HG03571 (cell line): ENCODE results near the gene RNASEH2C.
"Not testable (repeated sequence)": the region's sequence is repeated elsewhere in the genome, so short reads cannot be mapped to it uniquely, and the experiment has no call there.

ENCODE experiments used
- ATAC-seq: cut with Tn5 transposase; IDR thresholded peaks from one replicate; pipeline ENCODE4 v1.9.1; 2021; ENCODE audit not compliant: unreplicated experiment

RNASEH2C gene

DNA sequence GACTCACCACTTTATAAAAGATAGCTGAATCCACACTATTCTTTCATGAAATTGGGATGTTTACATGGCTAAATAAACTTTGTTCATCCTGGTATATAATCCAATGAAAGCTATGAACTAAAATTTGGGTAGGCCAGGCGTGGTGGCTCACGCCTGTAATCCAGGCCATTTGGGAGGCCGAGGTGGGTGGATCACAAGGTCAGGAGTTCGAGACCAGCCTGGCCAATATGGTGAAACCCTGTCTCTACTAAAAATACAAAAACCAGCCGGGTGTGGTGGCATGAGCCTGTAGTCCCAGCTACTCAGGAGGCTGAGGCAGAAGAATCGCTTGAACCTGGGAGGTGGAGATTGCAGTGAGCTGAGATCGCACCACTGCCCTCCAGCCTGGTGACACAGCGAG is 28.8 kb downstream of the RNASEH2C start:
- not testable (repeated sequence) for ATAC-seq

DNA sequence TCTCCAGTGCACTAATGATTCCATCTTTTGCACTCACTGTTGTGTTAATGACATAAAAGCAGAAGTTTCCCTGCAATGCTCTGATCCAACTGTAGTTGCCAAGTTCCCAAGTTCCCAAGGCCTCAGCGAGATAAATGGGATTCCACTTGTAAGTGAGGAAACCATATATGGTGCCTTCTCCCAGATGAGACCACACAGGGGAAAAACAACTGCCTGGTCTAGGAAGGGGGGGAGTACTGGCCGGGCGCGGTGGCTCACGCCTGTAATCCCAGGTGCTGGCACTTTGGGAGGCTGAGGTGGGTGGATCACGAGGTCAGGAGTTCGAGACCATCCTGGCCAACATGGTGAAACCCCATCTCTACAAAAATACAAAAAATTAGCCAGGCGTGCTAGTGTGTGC is 34.6 kb downstream of the RNASEH2C start:
- no peak for ATAC-seq

DNA sequence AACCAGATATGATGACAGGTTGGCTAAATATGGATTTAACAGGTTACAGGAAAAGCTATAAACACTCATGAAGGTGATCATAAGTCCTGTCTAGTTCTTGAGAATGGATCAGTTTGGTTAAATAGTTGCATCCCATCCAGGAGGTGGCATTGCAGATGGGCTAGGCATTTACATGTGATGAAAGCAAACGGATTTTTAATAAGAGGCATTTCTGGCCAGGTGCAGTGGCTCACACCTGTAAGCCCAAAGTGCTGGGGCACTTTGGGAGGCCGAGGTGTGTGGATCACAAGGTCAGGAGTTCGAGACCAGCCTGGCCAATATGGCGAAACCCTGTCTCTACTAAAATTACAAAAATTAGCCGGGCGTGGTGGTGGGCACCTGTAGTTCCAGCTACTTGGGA is 37.1 kb downstream of the RNASEH2C start:
- not testable (repeated sequence) for ATAC-seq

DNA sequence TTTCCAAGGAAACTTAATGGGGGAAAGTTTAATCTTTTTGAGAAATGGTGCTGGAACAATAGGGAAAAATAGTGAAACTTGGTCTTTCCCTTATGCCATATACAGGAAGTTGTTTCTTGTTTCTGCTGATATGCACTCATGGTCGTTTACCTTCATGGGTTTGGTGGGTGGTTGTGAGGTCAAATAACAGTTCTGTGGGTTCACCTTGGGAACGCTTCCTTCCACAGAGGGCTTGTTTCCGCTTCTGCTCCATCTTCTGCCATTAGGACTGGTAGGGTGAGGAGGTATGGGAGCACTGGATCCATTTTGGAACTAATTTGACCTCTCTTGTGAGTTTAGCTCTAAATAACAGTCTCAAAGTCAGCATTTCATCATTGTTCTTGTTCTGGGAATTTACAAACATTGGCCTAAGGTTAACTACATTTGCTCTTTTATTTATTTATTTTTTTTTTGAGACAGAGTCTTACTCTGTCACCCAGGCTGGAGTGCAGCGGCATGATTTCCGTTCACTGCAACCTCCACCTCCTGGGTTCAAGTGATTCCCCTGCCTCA is 40.3 kb downstream of the RNASEH2C start:
- no peak for ATAC-seq

DNA sequence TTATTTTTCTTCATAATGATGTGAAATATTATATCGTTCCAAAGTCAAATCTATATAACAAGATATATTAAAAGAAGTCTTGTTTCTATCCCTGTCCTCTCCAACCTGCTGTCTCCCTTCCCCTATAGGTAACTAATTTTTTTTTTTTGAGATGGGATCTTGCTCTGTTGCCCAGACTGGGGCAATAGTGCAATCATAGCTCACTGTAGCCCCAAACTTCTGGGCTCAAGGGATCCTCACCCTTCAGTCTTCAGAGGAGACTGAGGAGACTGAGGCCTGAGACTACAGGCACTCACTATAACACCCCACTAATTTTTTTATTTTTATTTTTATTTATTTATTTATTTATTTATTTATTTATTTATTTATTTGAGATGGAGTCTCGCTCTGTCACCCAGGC is 47.6 kb downstream of the RNASEH2C start:
- ATAC-seq: no peak

DNA sequence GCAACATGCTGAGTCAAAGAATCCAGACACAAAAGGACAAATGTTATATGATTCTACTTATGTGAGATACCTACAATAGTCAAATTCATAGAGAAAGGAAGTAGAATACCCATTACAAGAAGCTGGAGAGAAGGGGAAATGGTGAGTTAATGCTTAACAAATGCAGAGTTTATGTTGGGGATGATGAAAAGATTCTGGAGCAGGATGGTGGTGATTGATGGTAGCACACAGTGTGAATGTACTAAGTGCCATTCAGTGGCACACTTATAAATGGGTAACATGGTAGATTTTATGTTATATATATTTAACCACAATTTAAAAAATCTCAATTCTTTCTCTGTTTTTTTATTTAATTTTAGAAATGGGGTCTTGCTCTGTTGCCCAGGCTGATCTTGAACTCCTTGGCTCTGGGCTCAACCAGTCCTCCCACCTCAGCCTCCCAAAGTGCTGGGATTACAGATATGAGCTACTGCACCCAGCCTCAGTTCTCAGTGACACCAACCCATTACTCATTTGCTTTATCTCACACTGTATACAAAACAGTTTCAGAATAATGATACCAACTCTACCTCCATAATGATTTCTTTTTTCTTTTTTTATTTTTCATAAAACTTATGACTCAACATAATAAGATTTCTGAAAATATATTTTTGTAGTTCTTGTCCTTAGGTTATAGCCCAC is 48.3 kb downstream of the RNASEH2C start:
- ATAC-seq: no peak
